Islet of Langerhans (tissue), 1 donor: ENCODE results near the gene TIAM1.
A peak's percentile ranks its signal among the peaks of the same experiment; 100 is the strongest.

Experiments used
- FAIRE-seq: peaks from one replicate; lab custom pipeline; 2011; peaks lifted over from hg19 to GRCh38; lab: Jason Lieb, UNC

TIAM1 gene

GRCh38 chr21:31352836-31353235 lies 8.8 kb upstream of the TIAM1 start:
- no peak for FAIRE-seq

GRCh38 chr21:31351960-31352359 lies 7.9 kb upstream of the TIAM1 start:
- FAIRE-seq, result no peak

GRCh38 chr21:31351438-31351837 lies 7.4 kb upstream of the TIAM1 start:
- FAIRE-seq, result no peak

- FAIRE-seq, result no peak
Observed at GRCh38 chr21:31349208-31349607, 5.1 kb upstream of the TIAM1 start.

- FAIRE-seq, result no peak
Observed at GRCh38 chr21:31348188-31348587, 4.1 kb upstream of the TIAM1 start.

- FAIRE-seq, result no peak
Observed at GRCh38 chr21:31347435-31348032, 3.5 kb upstream of the TIAM1 start.

- FAIRE-seq, result no peak
Observed at GRCh38 chr21:31346256-31346821, 2.3 kb upstream of the TIAM1 start.

GRCh38 chr21:31345136-31345535 lies 1.1 kb upstream of the TIAM1 start:
- FAIRE-seq, result no peak

- no peak for FAIRE-seq
Observed at GRCh38 chr21:31343030-31343510, 991 bp downstream of the TIAM1 start.

- FAIRE-seq, result no peak
Observed at GRCh38 chr21:31342348-31342747, 1.7 kb downstream of the TIAM1 start.

- no peak for FAIRE-seq
Observed at GRCh38 chr21:31340942-31341487, 3.0 kb downstream of the TIAM1 start.

GRCh38 chr21:31340514-31340913 lies 3.5 kb downstream of the TIAM1 start:
- no peak for FAIRE-seq

GRCh38 chr21:31339721-31340120 lies 4.3 kb downstream of the TIAM1 start:
- no peak for FAIRE-seq

- FAIRE-seq, result no peak
Observed at GRCh38 chr21:31338908-31339368, 5.1 kb downstream of the TIAM1 start.

GRCh38 chr21:31337996-31338907 lies 5.8 kb downstream of the TIAM1 start:
- FAIRE-seq, result no peak

- FAIRE-seq, result no peak
Observed at GRCh38 chr21:31337086-31337485, 7.0 kb downstream of the TIAM1 start.

- FAIRE-seq, result no peak
Observed at GRCh38 chr21:31336739-31337040, 7.4 kb downstream of the TIAM1 start.

- peak; percentile 76 for FAIRE-seq
Observed at GRCh38 chr21:31335957-31336738, 7.9 kb downstream of the TIAM1 start.

- FAIRE-seq, result peak; percentile 91
Observed at GRCh38 chr21:31334648-31335121, 9.4 kb downstream of the TIAM1 start.

GRCh38 chr21:31332525-31332924 lies 11.5 kb downstream of the TIAM1 start:
- no peak for FAIRE-seq

- no peak for FAIRE-seq
Observed at GRCh38 chr21:31331231-31331630, 12.8 kb downstream of the TIAM1 start.

GRCh38 chr21:31330144-31330483 lies 13.9 kb downstream of the TIAM1 start:
- FAIRE-seq, result no peak
